MM.1S (cell line): ENCODE measurements around the gene SIAE.

Experiments used
- DNase-seq: peaks from one replicate; pipeline ENCODE4 v3.0.0-alpha.2; 2015
- H2AFZ ChIP-seq: fragments of 300-600 bp; sonication (generic); 2 replicates; pipeline ENCODE4 v1.6.0; 2016; ENCODE audit warnings: antibody characterized with exemption, low read length
- H3F3A ChIP-seq: fragments of 300-600 bp; sonication (generic); 2 replicates; pipeline ENCODE4 v1.6.1; 2016; ENCODE audit warnings: mild to moderate bottlenecking, antibody characterized with exemption, low read length, moderate library complexity, mixed read lengths; ENCODE audit not compliant: insufficient read depth
- H3K27ac ChIP-seq: fragments of 300-600 bp; sonication (generic); 2 replicates; pipeline ENCODE4 v1.5.1; 2016; ENCODE audit warnings: mild to moderate bottlenecking, low read length
- H3K27me3 ChIP-seq: fragments of 300-600 bp; sonication (generic); replicated peaks from 2 replicates; pipeline ENCODE4 v1.6.0; 2016; ENCODE audit warnings: low read length; ENCODE audit not compliant: insufficient read depth
- H3K36me3 ChIP-seq: fragments of 300-600 bp; sonication (generic); replicated peaks from 2 replicates; pipeline ENCODE4 v1.6.1; 2016; ENCODE audit warnings: mild to moderate bottlenecking, low read length, mixed read lengths; ENCODE audit not compliant: insufficient read depth
- H3K4me1 ChIP-seq: fragments of 300-600 bp; sonication (generic); 2 replicates; pipeline ENCODE4 v1.6.1; 2016; ENCODE audit warnings: low read length, mixed read lengths
- H3K4me2 ChIP-seq: fragments of 300-600 bp; sonication (generic); 2 replicates; pipeline ENCODE4 v1.6.0; 2016; ENCODE audit warnings: low read depth, low read length
- H3K4me3 ChIP-seq: fragments of 300-600 bp; sonication (generic); 2 replicates; pipeline ENCODE4 v1.5.1; 2016; ENCODE audit warnings: low read length, mixed read lengths
- H3K79me2 ChIP-seq: fragments of 300-600 bp; sonication (generic); 2 replicates; pipeline ENCODE4 v1.6.1; 2016; ENCODE audit warnings: mixed run types, low read length, mixed read lengths
- H3K9ac ChIP-seq: fragments of 300-600 bp; sonication (generic); 2 replicates; pipeline ENCODE4 v1.6.1; 2016; ENCODE audit warnings: low read length, mixed read lengths
- H3K9me2 ChIP-seq: fragments of 300-600 bp; sonication (generic); replicated peaks from 2 replicates; pipeline ENCODE4 v1.6.1; 2016; ENCODE audit warnings: mild to moderate bottlenecking, low read length, mixed read lengths; ENCODE audit not compliant: insufficient read depth
- H3K9me3 ChIP-seq: fragments of 300-600 bp; sonication (generic); replicated peaks from 2 replicates; pipeline ENCODE4 v1.6.1; 2016; ENCODE audit warnings: mild to moderate bottlenecking, low read length, mixed read lengths; ENCODE audit not compliant: insufficient read depth
- H4K20me1 ChIP-seq: fragments of 300-600 bp; sonication (generic); 2 replicates; pipeline ENCODE4 v1.6.1; 2016; ENCODE audit warnings: mild to moderate bottlenecking, low read length, moderate library complexity, mixed read lengths; ENCODE audit not compliant: insufficient read depth
- EZH2 ChIP-seq: fragments of 300-600 bp; sonication (generic); optimal IDR thresholded peaks from 2 replicates; pipeline ENCODE3; 2017; ENCODE audit warnings: low read depth, mild to moderate bottlenecking, antibody characterized with exemption, low read length, mixed read lengths
- EZH2phosphoT487 ChIP-seq: fragments of 300-600 bp; sonication (generic); IDR thresholded peaks from 2 replicates; pipeline ENCODE4 v1.6.1; 2018; ENCODE audit warnings: antibody characterized with exemption, low read length
- TF ChIP-seq, protein P1 (sequence below): fragments of 300-600 bp; sonication (generic); IDR thresholded peaks from 2 replicates; pipeline ENCODE4 v1.5.1; 2016; ENCODE audit warnings: antibody characterized with exemption, low read length, mixed read lengths

SIAE gene

DNA sequence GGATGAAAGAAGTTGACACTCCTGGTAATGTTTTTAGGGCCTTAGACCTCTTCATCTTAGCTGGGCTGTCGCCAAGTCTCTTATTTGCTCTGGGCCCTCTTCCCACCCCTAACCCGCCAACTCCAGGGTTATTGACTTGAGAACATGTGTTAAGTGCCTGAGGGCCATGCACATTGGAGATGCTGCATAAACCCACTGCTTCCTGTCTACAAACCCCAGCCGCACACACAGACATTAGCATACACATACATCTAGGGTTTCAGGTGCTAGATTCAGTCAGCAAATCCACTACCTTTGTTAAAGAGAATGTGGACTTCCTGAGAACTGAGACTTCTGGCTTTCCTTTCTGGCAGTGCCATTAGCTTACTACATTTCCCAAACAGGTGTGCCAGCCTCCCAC is 61.5 kb downstream of the SIAE start:
- H3K4me3 ChIP-seq, result no peak overlapping the region
- H4K20me1 ChIP-seq, result no peaks in the 10 kb centered on the region
- no peak overlapping the region for H3K27ac ChIP-seq
- H3K9ac ChIP-seq, result no peak overlapping the region
- no peak overlapping the region for H2AFZ ChIP-seq
- no peaks in the 10 kb centered on the region for H3F3A ChIP-seq
- no peaks in the 10 kb centered on the region for H3K9me2 ChIP-seq
- no peaks in the 10 kb centered on the region for H3K9me3 ChIP-seq
- no peaks in the 10 kb centered on the region for H3K27me3 ChIP-seq
- no peaks in the 10 kb centered on the region for H3K79me2 ChIP-seq
- no peak for TF ChIP-seq EZH2
- TF ChIP-seq, protein P1, sequence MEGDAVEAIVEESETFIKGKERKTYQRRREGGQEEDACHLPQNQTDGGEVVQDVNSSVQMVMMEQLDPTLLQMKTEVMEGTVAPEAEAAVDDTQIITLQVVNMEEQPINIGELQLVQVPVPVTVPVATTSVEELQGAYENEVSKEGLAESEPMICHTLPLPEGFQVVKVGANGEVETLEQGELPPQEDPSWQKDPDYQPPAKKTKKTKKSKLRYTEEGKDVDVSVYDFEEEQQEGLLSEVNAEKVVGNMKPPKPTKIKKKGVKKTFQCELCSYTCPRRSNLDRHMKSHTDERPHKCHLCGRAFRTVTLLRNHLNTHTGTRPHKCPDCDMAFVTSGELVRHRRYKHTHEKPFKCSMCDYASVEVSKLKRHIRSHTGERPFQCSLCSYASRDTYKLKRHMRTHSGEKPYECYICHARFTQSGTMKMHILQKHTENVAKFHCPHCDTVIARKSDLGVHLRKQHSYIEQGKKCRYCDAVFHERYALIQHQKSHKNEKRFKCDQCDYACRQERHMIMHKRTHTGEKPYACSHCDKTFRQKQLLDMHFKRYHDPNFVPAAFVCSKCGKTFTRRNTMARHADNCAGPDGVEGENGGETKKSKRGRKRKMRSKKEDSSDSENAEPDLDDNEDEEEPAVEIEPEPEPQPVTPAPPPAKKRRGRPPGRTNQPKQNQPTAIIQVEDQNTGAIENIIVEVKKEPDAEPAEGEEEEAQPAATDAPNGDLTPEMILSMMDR, result no peak
- no peak for TF ChIP-seq EZH2phosphoT487
- DNase-seq, result peak; percentile 64
- H3K4me1 ChIP-seq, result no peaks in the 10 kb centered on the region
- H3K4me2 ChIP-seq, result peak overlapping the region; percentile 18; the same call in 1 of the 2 replicates
- no peaks in the 10 kb centered on the region for H3K36me3 ChIP-seq

DNA sequence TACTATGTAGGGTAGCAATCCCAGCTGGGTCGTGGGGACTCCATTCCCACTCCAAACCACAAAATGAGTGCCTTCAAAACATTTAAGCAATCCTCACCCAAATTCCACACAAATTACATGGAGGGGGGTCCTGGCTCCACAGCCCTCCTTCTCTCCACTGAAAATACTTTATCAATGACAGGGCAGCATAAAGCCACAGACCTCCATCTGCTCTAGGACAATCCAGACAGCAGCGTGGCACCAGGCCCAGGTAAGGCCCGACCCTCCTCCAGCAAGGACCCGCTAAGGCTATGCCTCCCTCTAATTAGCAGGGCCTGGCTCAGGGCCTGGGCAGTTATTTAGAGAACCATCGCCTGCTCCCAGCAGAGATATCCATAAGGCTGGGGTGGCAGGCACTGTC is 62.5 kb downstream of the SIAE start, which contains the start of gene PANX3:
Gene PANX3 (plus strand): TSS at position 365 of the 400 bp plus-strand sequence. CDS start 129 bp downstream, outside the sequence.
- H3K27me3 ChIP-seq, result no peaks in the 10 kb centered on the region
- no peak within 1 kb of the TSS for H3K4me3 ChIP-seq
- no peaks in the 10 kb centered on the region for H3K4me1 ChIP-seq
- H3K4me2 ChIP-seq, result peak within 1 kb of the TSS; percentile 18; the same call in 1 of the 2 replicates
- H3K9me3 ChIP-seq, result no peaks in the 10 kb centered on the region
- H3K27ac ChIP-seq, result no peak within 1 kb of the TSS
- no peak for DNase-seq
- no peaks in the 10 kb centered on the region for H3K9me2 ChIP-seq
- H4K20me1 ChIP-seq, result no peaks in the 10 kb centered on the region
- H3K9ac ChIP-seq, result no peak within 1 kb of the TSS
- TF ChIP-seq EZH2phosphoT487 (no peak), EZH2 (no peak)
- TF ChIP-seq, protein P1, result no peak
- no peaks in the 10 kb centered on the region for H3F3A ChIP-seq
- H2AFZ ChIP-seq, result no peak within 1 kb of the TSS
- H3K36me3 ChIP-seq, result no peaks in the 10 kb centered on the region
- no peaks in the 10 kb centered on the region for H3K79me2 ChIP-seq

DNA sequence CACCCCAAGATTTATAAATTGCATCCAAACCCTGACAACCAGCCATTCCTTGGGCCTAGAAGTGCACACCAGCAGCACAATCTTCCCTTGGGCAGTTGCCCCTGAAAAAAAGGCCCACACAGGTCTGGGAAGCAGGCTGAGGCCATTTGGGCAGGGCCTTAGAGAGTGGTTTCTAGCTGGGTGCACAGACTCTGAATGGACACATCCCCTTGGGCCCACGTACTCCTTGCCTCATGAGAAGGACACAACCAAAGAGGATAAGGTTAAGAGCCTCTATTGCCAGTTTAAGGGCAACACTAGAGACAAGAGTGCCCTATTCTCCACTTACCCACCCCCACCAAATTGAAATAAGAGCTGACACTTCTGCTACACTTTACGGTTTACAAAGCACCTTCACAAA is 63.2 kb downstream of the SIAE start:
- no peaks in the 10 kb centered on the region for H4K20me1 ChIP-seq
- no peak overlapping the region for H3K4me3 ChIP-seq
- H3F3A ChIP-seq, result no peaks in the 10 kb centered on the region
- H3K4me1 ChIP-seq, result no peaks in the 10 kb centered on the region
- H3K4me2 ChIP-seq, result no peak overlapping the region
- no peak overlapping the region for H2AFZ ChIP-seq
- TF ChIP-seq EZH2 (no peak), EZH2phosphoT487 (no peak)
- TF ChIP-seq, protein P1, result no peak
- no peak for DNase-seq
- H3K27me3 ChIP-seq, result no peaks in the 10 kb centered on the region
- H3K9ac ChIP-seq, result no peak overlapping the region
- no peaks in the 10 kb centered on the region for H3K36me3 ChIP-seq
- no peaks in the 10 kb centered on the region for H3K79me2 ChIP-seq
- H3K9me2 ChIP-seq, result no peaks in the 10 kb centered on the region
- H3K27ac ChIP-seq, result no peak overlapping the region
- no peaks in the 10 kb centered on the region for H3K9me3 ChIP-seq
